CD14-positive monocyte (primary cell): ENCODE results near the gene AP2B1. TPM values are rescaled to one million over a fixed set of nuclear protein-coding genes. Genes with fewer than 3 reads are reported as not detected.

Experiments
- DNase-seq, 3 donors: peaks; one replicate each; pipeline ENCODE4 v3.0.0-alpha.2; 2011 to 2022
- H2AFZ ChIP-seq: 2 replicates; pipeline ENCODE4 v1.6.0; 2012; ENCODE audit warnings: mild to moderate bottlenecking, low read depth, low read length, inconsistent platforms; ENCODE audit not compliant: insufficient read depth, poor library complexity, severe bottlenecking
- H3K27ac ChIP-seq, 2 donors: 1 replicate in 1 of 2; 2 replicates in 1 of 2; pipeline ENCODE4 v1.5.1; 2012 to 2013; ENCODE audit warnings: low read length in 2 of 2, control low read depth in 1 of 2, inconsistent platforms in 1 of 2, low read depth in 1 of 2, mild to moderate bottlenecking in 1 of 2
- H3K27me3 ChIP-seq, 2 donors: one replicate each; pipeline versions ENCODE4 v1.6.0 to v1.6.1; 2011 to 2013; ENCODE audit warnings: low read length in 2 of 2; ENCODE audit not compliant: control insufficient read depth in 2 of 2, insufficient read depth in 2 of 2
- H3K36me3 ChIP-seq, 2 donors: replicated peaks in 1 of 2; 1 replicate in 1 of 2; 2 replicates in 1 of 2; pipeline versions ENCODE4 v1.5.1 to v1.6.1; 2012 to 2013; ENCODE audit warnings: low read length in 2 of 2, control low read depth in 1 of 2, inconsistent platforms in 1 of 2, mild to moderate bottlenecking in 1 of 2; ENCODE audit not compliant: insufficient read depth in 2 of 2, control insufficient read depth in 1 of 2
- H3K4me1 ChIP-seq, 2 donors: 1 replicate in 1 of 2; 2 replicates in 1 of 2; pipeline versions ENCODE4 v1.5.1 to v1.6.1; 2012 to 2013; ENCODE audit warnings: low read length in 2 of 2, control low read depth in 1 of 2, inconsistent platforms in 1 of 2, mild to moderate bottlenecking in 1 of 2, moderate library complexity in 1 of 2; ENCODE audit not compliant: insufficient read depth in 2 of 2, control insufficient read depth in 1 of 2
- H3K4me2 ChIP-seq: replicated peaks from 2 replicates; pipeline ENCODE3; 2012; ENCODE audit warnings: low read length, moderate library complexity, mild to moderate bottlenecking; ENCODE audit not compliant: poor library complexity, severe bottlenecking; ENCODE audit errors: extremely low read depth
- H3K4me3 ChIP-seq, 3 experiments: fragments of 200-600 bp in 1 of 3; sonication (generic) in 1 of 3; replicated peaks in 1 of 3; 1 replicate in 2 of 3; 2 replicates in 1 of 3; pipeline ENCODE4 v1.5.1; 2011 to 2013; ENCODE audit warnings: low read length in 3 of 3, mild to moderate bottlenecking in 3 of 3, control low read depth in 2 of 3, low read depth in 2 of 3, inconsistent platforms in 1 of 3, moderate library complexity in 1 of 3
- H3K79me2 ChIP-seq: 2 replicates; pipeline ENCODE4 v1.6.0; 2012; ENCODE audit warnings: mild to moderate bottlenecking, control low read depth, inconsistent platforms, low read length, moderate library complexity; ENCODE audit not compliant: insufficient read depth
- H3K9ac ChIP-seq: 2 replicates; pipeline ENCODE4 v1.6.0; 2017; ENCODE audit warnings: low read length, mild to moderate bottlenecking; ENCODE audit not compliant: insufficient read depth, poor library complexity, severe bottlenecking
- H3K9me3 ChIP-seq, 2 donors: replicated peaks in 1 of 2; 1 replicate in 1 of 2; 2 replicates in 1 of 2; pipeline versions ENCODE4 v1.5.1 to v1.6.1; 2012 to 2013; ENCODE audit warnings: low read length in 2 of 2, control low read depth in 1 of 2; ENCODE audit not compliant: control insufficient read depth in 1 of 2, insufficient read depth in 1 of 2
- H4K20me1 ChIP-seq: 2 replicates; pipeline ENCODE4 v1.6.0; 2012; ENCODE audit warnings: mild to moderate bottlenecking, low read length, control low read depth, moderate library complexity; ENCODE audit not compliant: insufficient read depth
- H3K27ac Mint-ChIP-seq, 7 donors: one replicate each; pipeline ENCODE4 v1.8.0; 2020; ENCODE audit warnings: mild to moderate bottlenecking in 7 of 7, mixed read lengths in 7 of 7, moderate library complexity in 6 of 7, inconsistent platforms in 2 of 7
- H3K27me3 Mint-ChIP-seq, 3 donors: one replicate each; pipeline ENCODE4 v1.8.0; 2021 to 2022; ENCODE audit warnings: low read depth in 3 of 3, mild to moderate bottlenecking in 3 of 3, mixed read lengths in 3 of 3, moderate library complexity in 3 of 3, inconsistent platforms in 1 of 3
- H3K36me3 Mint-ChIP-seq, 2 donors: one replicate each; pipeline ENCODE4 v1.8.0; 2020; ENCODE audit warnings: mixed read lengths in 2 of 2, inconsistent platforms in 1 of 2, mild to moderate bottlenecking in 1 of 2
- H3K4me1 Mint-ChIP-seq: one replicate; pipeline ENCODE4 v1.8.0; 2020; ENCODE audit warnings: mild to moderate bottlenecking, mixed read lengths
- H3K4me3 Mint-ChIP-seq, 2 donors: one replicate each; pipeline ENCODE4 v1.8.0; 2020; ENCODE audit warnings: mild to moderate bottlenecking in 2 of 2, mixed read lengths in 2 of 2, moderate library complexity in 1 of 2
- H3K9me3 Mint-ChIP-seq, 7 donors: one replicate each; pipeline ENCODE4 v1.8.0; 2020 to 2022; ENCODE audit warnings: mixed read lengths in 7 of 7, mild to moderate bottlenecking in 6 of 7, moderate library complexity in 6 of 7, inconsistent platforms in 2 of 7
- CTCF ChIP-seq: fragments of 200-600 bp; IDR thresholded peaks from one replicate; pipeline ENCODE4 v1.8.0; 2022; ENCODE audit warnings: antibody characterized with exemption, mild to moderate bottlenecking
- WGBS: methylation state at CpG from one replicate; pipeline ENCODE4 v1.1.5; 2013; ENCODE audit warnings: missing lambda C conversion rate; ENCODE audit not compliant: insufficient coverage; 5-methylcytosine and 5-hydroxymethylcytosine counted together
- intact Hi-C, 2 donors: fragments of 100-400 bp; cut with micrococcal nuclease; formaldehyde crosslinking; loops; one replicate each; pipeline versions ENCODE4 v1.15.0 to v1.15.1; 2023
- polyA plus RNA-seq, 3 donors: library from polyadenylated mRNA; depleted of rRNA in 1 of 3; unstranded in 2 of 3; stranded (reverse) in 1 of 3; fragments of 300-500 nt in 2 of 3; fragments of >200 nt in 1 of 3; fragmentation: Illumina TruSeq in 2 of 3; gene quantifications; 1 replicate in 2 of 3; 2 replicates in 1 of 3; pipeline ENCODE4 v1.2.3, GENCODE V29; 2012 to 2021

The AP2B1 gene
- polyA plus RNA-seq, 3 donors = 28.7 to 44.2 (median 29.4) TPM

GRCh38 chr17:35627417-35627816 lies 40.3 kb downstream of the AP2B1 start:
- Mint-ChIP-seq H3K27me3 (peaks cover 0 to 1% (median 0%) of the 10 kb centered on the region in 3 donors), H3K27ac (no peak overlapping the region), H3K36me3 (peaks cover 73 to 83% of the 10 kb centered on the region in 2 donors), H3K4me1 (no peaks in the 10 kb centered on the region), H3K9me3 (no peaks in the 10 kb centered on the region), H3K4me3 (no peak overlapping the region)
- 80% methylated on average over 1 of the region's 4 CpGs for WGBS
- Histone ChIP-seq H2AFZ (no peak overlapping the region), H3K4me3 (no peak overlapping the region), H4K20me1 (no peaks in the 10 kb centered on the region), H3K36me3 (peaks cover 66 to 96% of the 10 kb centered on the region in 2 donors), H3K4me2 (no peak overlapping the region), H3K27me3 (no peaks in the 10 kb centered on the region), H3K79me2 (no peaks in the 10 kb centered on the region), H3K9me3 (no peaks in the 10 kb centered on the region), H3K9ac (no peak overlapping the region), H3K27ac (no peak overlapping the region), H3K4me1 (no peaks in the 10 kb centered on the region)
- intact Hi-C loops = no loop called here
- no peak for DNase-seq
- no peak for TF ChIP-seq CTCF

- no peaks in the 10 kb centered on the region for H4K20me1 ChIP-seq
- no peaks in the 10 kb centered on the region for H3K27me3 Mint-ChIP-seq
- H3K79me2 ChIP-seq = no peaks in the 10 kb centered on the region
- H3K4me1 ChIP-seq = no peaks in the 10 kb centered on the region
- no peak overlapping the region for H3K4me2 ChIP-seq
- intact Hi-C loops = no loop called here
- WGBS = no CpG with 5 or more reads among the region's 1 CpG
- TF ChIP-seq CTCF = no peak
- H3K36me3 Mint-ChIP-seq = peaks cover 69 to 81% of the 10 kb centered on the region in 2 donors
- no peaks in the 10 kb centered on the region for H3K4me1 Mint-ChIP-seq
- H3K27ac Mint-ChIP-seq = peak overlapping the region in 1 of 7 donors; percentile 3
- no peak overlapping the region for H3K27ac ChIP-seq
- no peak overlapping the region for H2AFZ ChIP-seq
- no peak overlapping the region for H3K4me3 ChIP-seq
- no peaks in the 10 kb centered on the region for H3K9me3 Mint-ChIP-seq
- no peak overlapping the region for H3K9ac ChIP-seq
- peaks cover 60 to 98% of the 10 kb centered on the region in 2 donors for H3K36me3 ChIP-seq
- no peaks in the 10 kb centered on the region for H3K27me3 ChIP-seq
- no peak overlapping the region for H3K4me3 Mint-ChIP-seq
- H3K9me3 ChIP-seq = no peaks in the 10 kb centered on the region
- no peak for DNase-seq
Measured at GRCh38 chr17:35630530-35631148, 43.5 kb downstream of the AP2B1 start.
